K562 (cell line): ENCODE data around the gene SLC2A10.

Experiments used
- BRD4 ChIP-seq: fragments of 200-600 bp; sonication (generic); IDR thresholded peaks from 2 replicates; pipeline ENCODE4 v1.6.1; 2017; ENCODE audit warnings: inconsistent platforms
- CBX1 ChIP-seq: sonication (generic); IDR thresholded peaks from 2 replicates; pipeline ENCODE4 v1.6.1; 2016; ENCODE audit warnings: antibody characterized with exemption, low read depth, mild to moderate bottlenecking
- CTCF ChIP-seq, 3 experiments: IDR thresholded peaks in 2 of 3; conservative IDR thresholded peaks in 1 of 3; 2 replicates each; pipeline ENCODE4 v1.5.1; 2011 to 2012; ENCODE audit warnings: low read length in 3 of 3, mild to moderate bottlenecking in 3 of 3, control low read depth in 2 of 3, improper control_type of control experiment in 1 of 3, inconsistent platforms in 1 of 3, low read depth in 1 of 3, mixed read lengths in 1 of 3, moderate library complexity in 1 of 3; ENCODE audit not compliant: insufficient read depth in 2 of 3
- FOSL1 ChIP-seq: fragments of 200-800 bp; sonication (Bioruptor generic); conservative IDR thresholded peaks from 2 replicates; pipeline ENCODE4 v1.6.1; 2016; ENCODE audit warnings: missing genetic modification characterization, missing compliant biosample characterization
- GABPA ChIP-seq: fragments of 200-800 bp; sonication (Bioruptor generic); conservative IDR thresholded peaks from 2 replicates; pipeline ENCODE4 v1.6.1; 2016; ENCODE audit warnings: low read depth, missing genetic modification characterization, missing compliant biosample characterization
- MAX ChIP-seq: sonication (generic); formaldehyde crosslinking; IDR thresholded peaks from 2 replicates; pipeline ENCODE4 v1.9.0; 2022; ENCODE audit warnings: mild to moderate bottlenecking, missing genetic modification reagents
- REST ChIP-seq, 2 experiments: fragments of 450-650 bp; formaldehyde crosslinking in 1 of 2; IDR thresholded peaks; 2 replicates each; pipeline versions ENCODE4 v1.4.0 to v1.6.1; 2014 to 2020; ENCODE audit warnings: mild to moderate bottlenecking in 2 of 2, borderline replicate concordance in 1 of 2, low read depth in 1 of 2
- SP1 ChIP-seq: sonication (generic); formaldehyde crosslinking; IDR thresholded peaks from 2 replicates; pipeline ENCODE4 v1.8.1; 2022; ENCODE audit warnings: mild to moderate bottlenecking, missing genetic modification reagents
- TCF7 ChIP-seq: sonication (generic); IDR thresholded peaks from 2 replicates; pipeline ENCODE4 v1.6.1; 2016; ENCODE audit warnings: antibody characterized with exemption, borderline replicate concordance
- USF1 ChIP-seq: sonication (generic); formaldehyde crosslinking; IDR thresholded peaks from 2 replicates; pipeline ENCODE4 v1.9.0; 2022; ENCODE audit warnings: mild to moderate bottlenecking, missing genetic modification reagents
- YY1 ChIP-seq, 3 experiments: IDR thresholded peaks; 2 replicates each; pipeline ENCODE4 v1.6.1; 2011; ENCODE audit warnings: low read length in 2 of 3, mild to moderate bottlenecking in 2 of 3, moderate library complexity in 2 of 3, borderline replicate concordance in 1 of 3, control low read depth in 1 of 3, low read depth in 1 of 3; ENCODE audit not compliant: insufficient read depth in 3 of 3, insufficient replicate concordance in 2 of 3, control insufficient read depth in 1 of 3, insufficient read length in 1 of 3; ENCODE audit errors: extremely low read depth in 1 of 3
- ZBTB8A ChIP-seq: fragments of 450-650 bp; IDR thresholded peaks from 2 replicates; pipeline ENCODE4 v1.6.1; 2018; ENCODE audit warnings: mild to moderate bottlenecking, moderate library complexity; ENCODE audit not compliant: partially characterized antibody
- ZFP30 ChIP-seq: fragments of 250-450 bp; sonication (Bioruptor Pico); IDR thresholded peaks from 2 replicates; pipeline ENCODE4 v1.8.0; 2022; ENCODE audit warnings: moderate library complexity, mild to moderate bottlenecking, inconsistent platforms, borderline replicate concordance
- ZNF780A ChIP-seq: fragments of 250-450 bp; sonication (Bioruptor Pico); IDR thresholded peaks from 2 replicates; pipeline ENCODE4 v1.5.0; 2021; ENCODE audit warnings: mild to moderate bottlenecking

- TF ChIP-seq CTCF (IDR thresholded peaks at IDR 0.05 in 2 of 3, conservative IDR thresholded peaks at IDR 0.05 in 1 of 3; ENCODE audit: insufficient read depth in 2 of 3, low read depth in 1 of 3, low read length in 3 of 3) (no peak), SP1 (no peak), ZFP30 (CRISPR knock-in tag) (no peak), MAX (CRISPR knock-in tag) (no peak), ZBTB8A (no peak), CBX1 (no peak), TCF7 (no peak), BRD4 (no peak), YY1 (IDR thresholded peaks at IDR 0.05; ENCODE audit: borderline replicate concordance in 1 of 3, control insufficient read depth in 1 of 3, extremely low read depth in 1 of 3, insufficient read depth in 3 of 3, insufficient read length in 1 of 3, insufficient replicate concordance in 2 of 3, low read depth in 1 of 3, low read length in 2 of 3) (no peak), REST (IDR thresholded peaks at IDR 0.05; ENCODE audit: borderline replicate concordance) (no peak), REST (CRISPR knock-in tag; IDR thresholded peaks at IDR 0.05; ENCODE audit: low read depth) (no peak), FOSL1 (tag) (no peak), GABPA (tag) (no peak), ZNF780A (CRISPR knock-in tag) (no peak), USF1 (CRISPR knock-in tag) (no peak)
Measured at GRCh38 chr20:46701556-46701955, 7.9 kb upstream of the SLC2A10 start.
